ENCODE results near the gene RUNX2.

The RUNX2 gene

DNA sequence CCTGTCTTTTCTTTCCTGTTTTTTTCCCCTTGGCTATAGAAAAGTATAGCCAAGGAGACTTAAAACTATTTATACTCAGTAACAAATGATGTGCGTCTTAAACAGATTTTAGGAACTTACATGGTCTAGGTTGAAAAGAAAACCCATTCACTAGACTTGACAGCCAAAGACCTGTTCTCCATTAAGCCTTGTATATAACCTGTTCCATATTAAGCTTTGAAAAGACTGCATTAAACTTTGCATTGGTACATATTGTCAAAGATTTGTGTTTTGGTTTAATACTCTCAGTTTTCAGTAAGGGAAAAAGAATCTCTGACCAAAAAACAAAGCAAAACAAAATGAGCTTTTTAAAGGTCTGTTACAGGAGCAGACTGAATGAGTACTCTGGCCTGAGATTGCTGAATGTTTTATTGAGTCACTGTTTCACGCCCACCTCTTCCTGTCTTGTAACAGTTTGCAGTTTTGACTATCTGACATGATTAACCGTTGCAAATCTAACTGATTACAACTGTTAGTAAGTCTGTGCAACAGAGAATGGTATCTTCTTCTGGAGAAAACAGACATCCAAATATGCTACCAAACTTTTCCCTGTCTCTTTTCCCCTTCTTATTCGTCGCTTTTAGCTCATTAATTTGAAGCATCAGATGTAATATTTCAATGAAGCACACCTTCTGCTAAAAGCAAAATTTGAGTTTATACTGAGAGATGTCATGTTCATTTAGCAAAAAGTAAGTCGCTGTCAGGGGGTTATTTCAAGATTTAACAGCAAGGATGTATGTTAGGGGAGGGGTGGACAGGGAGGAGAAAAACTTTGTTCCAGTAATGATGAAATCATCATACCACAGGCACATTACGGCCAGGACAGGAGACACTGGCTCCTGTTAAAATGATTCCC lies 108.7 kb downstream of the RUNX2 start:
- TF ChIP-seq KLF10 (tag by site-specific recombination; IDR thresholded peaks at IDR 0.05) (no peak), ZNF350 (tag by site-specific recombination; IDR thresholded peaks at IDR 0.05) (no peak), ZNF544 (tag by site-specific recombination; IDR thresholded peaks at IDR 0.05) (no peak), SP7 (tag by site-specific recombination; IDR thresholded peaks at IDR 0.05) (peak; percentile 43), KLF9 (tag by site-specific recombination; IDR thresholded peaks at IDR 0.05; ENCODE audit: low read depth) (peak; percentile 32; the same call in 1 of the 2 replicates), ZFHX2 (tag by site-specific recombination; conservative IDR thresholded peaks at IDR 0.05) (peak; percentile 70), OSR2 (tag by site-specific recombination; IDR thresholded peaks at IDR 0.05) (no peak), ZNF626 (tag by site-specific recombination; IDR thresholded peaks at IDR 0.05) (no peak), EGR2 (tag by site-specific recombination; IDR thresholded peaks at IDR 0.05; ENCODE audit: low read depth) (peak; percentile 43; the same call in 1 of the 2 replicates), KLF7 (tag by site-specific recombination; IDR thresholded peaks at IDR 0.05; ENCODE audit: borderline replicate concordance) (no peak)
- Histone ChIP-seq H3K27ac (ENCODE audit: extremely low read depth, low read depth, low read length) (no peak overlapping the region), H3K9me3 (ENCODE audit: control insufficient read depth, insufficient read depth, low read depth, low read length) (no peaks in the 10 kb centered on the region), H3K4me3 (ENCODE audit: low read depth, low read length) (no peak overlapping the region), H3K4me1 (ENCODE audit: control insufficient read depth, insufficient read depth, low read length) (peaks cover 19% of the 10 kb centered on the region), H3K36me3 (ENCODE audit: control insufficient read depth in 2 of 2, insufficient read depth in 1 of 2, low read length in 2 of 2) (peaks cover 0 to 3% of the 10 kb centered on the region in 2 experiments; a peak in 1 of 3 replicates)
- ChIA-PET POLR2A (no interaction called here), CTCF (interaction anchor here (0.5 to 1.0 kb wide), 2 partner anchors 15 to 1339 kb away, joined by 3 to 4 read pairs; no protein-coding TSS in a partner anchor)

DNA sequence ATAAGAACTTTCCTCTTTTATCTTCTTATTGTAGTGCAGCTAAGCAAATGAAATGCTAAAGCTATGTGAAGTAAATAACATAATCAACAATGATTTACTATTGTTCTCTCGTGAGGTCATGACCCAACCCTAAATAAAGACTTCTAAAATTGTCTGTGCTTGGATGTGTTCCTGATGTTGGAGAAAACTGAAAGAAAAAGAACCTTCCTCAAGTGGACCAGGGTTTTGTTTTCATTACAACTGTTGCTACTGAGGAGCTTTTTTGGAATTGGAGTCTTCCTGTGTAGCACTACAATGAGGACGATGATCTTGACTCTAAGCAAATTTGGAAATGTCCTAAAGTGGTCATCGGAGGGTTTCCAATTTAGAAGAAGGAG lies 109.3 kb downstream of the RUNX2 start:
- CTCF ChIA-PET: interaction anchor here (1.0 kb wide), 1 partner anchor 15 kb away, joined by 3 read pairs; no protein-coding TSS in a partner anchor
- Histone ChIP-seq H3K27ac (ENCODE audit: extremely low read depth, low read depth, low read length) (no peak overlapping the region), H3K4me3 (ENCODE audit: low read depth, low read length) (no peak overlapping the region), H3K9me3 (ENCODE audit: control insufficient read depth, insufficient read depth, low read depth, low read length) (no peaks in the 10 kb centered on the region), H3K4me1 (ENCODE audit: control insufficient read depth, insufficient read depth, low read length) (peaks cover 19% of the 10 kb centered on the region), H3K36me3 (ENCODE audit: control insufficient read depth in 2 of 2, insufficient read depth in 1 of 2, low read length in 2 of 2) (peaks cover 0 to 3% of the 10 kb centered on the region in 2 experiments; a peak in 1 of 3 replicates)
- POLR2A ChIA-PET: no interaction called here
- TF ChIP-seq ZNF514 (tag by site-specific recombination; IDR thresholded peaks at IDR 0.05): no peak
- no peak for TF ChIP-seq BCL11A (tag by site-specific recombination; IDR thresholded peaks at IDR 0.05; ENCODE audit: low read depth)
- TF ChIP-seq SCRT2 (tag by site-specific recombination; IDR thresholded peaks at IDR 0.05): peak; percentile 29; the same call in 1 of the 2 replicates

- H3K36me3 ChIP-seq (ENCODE audit: control insufficient read depth in 2 of 2, insufficient read depth in 1 of 2, low read length in 2 of 2): peaks cover 0 to 3% of the 10 kb centered on the region in 2 experiments; a peak in 1 of 3 replicates
- no peak for TF ChIP-seq ZFP41 (tag by site-specific recombination; IDR thresholded peaks at IDR 0.05; ENCODE audit: borderline replicate concordance)
- TF ChIP-seq ZNF585B (tag by site-specific recombination; IDR thresholded peaks at IDR 0.05): no peak
- TF ChIP-seq ZNF623 (tag by site-specific recombination; IDR thresholded peaks at IDR 0.05): no peak
- TF ChIP-seq ZNF391 (tag by site-specific recombination; IDR thresholded peaks at IDR 0.05; ENCODE audit: borderline replicate concordance, low read depth): no peak
- TF ChIP-seq, protein P1, sequence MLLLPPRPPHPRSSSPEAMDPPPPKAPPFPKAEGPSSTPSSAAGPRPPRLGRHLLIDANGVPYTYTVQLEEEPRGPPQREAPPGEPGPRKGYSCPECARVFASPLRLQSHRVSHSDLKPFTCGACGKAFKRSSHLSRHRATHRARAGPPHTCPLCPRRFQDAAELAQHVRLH (tag by site-specific recombination; IDR thresholded peaks at IDR 0.05): no peak
- TF ChIP-seq ZNF16 (tag by site-specific recombination; IDR thresholded peaks at IDR 0.05; ENCODE audit: low read depth): no peak
- TF ChIP-seq ZNF426 (tag by site-specific recombination; IDR thresholded peaks at IDR 0.05): no peak
- no peak for TF ChIP-seq ZNF624 (tag by site-specific recombination; IDR thresholded peaks at IDR 0.05)
- TF ChIP-seq ZNF747 (tag by site-specific recombination; IDR thresholded peaks at IDR 0.05): no peak
- no peak for TF ChIP-seq ZNF221 (tag by site-specific recombination; IDR thresholded peaks at IDR 0.05; ENCODE audit: borderline replicate concordance)
- TF ChIP-seq SALL2 (tag by site-specific recombination; IDR thresholded peaks at IDR 0.05; ENCODE audit: borderline replicate concordance): no peak
- TF ChIP-seq ZNF404 (tag by site-specific recombination; IDR thresholded peaks at IDR 0.05): no peak
- TF ChIP-seq, protein P2, sequence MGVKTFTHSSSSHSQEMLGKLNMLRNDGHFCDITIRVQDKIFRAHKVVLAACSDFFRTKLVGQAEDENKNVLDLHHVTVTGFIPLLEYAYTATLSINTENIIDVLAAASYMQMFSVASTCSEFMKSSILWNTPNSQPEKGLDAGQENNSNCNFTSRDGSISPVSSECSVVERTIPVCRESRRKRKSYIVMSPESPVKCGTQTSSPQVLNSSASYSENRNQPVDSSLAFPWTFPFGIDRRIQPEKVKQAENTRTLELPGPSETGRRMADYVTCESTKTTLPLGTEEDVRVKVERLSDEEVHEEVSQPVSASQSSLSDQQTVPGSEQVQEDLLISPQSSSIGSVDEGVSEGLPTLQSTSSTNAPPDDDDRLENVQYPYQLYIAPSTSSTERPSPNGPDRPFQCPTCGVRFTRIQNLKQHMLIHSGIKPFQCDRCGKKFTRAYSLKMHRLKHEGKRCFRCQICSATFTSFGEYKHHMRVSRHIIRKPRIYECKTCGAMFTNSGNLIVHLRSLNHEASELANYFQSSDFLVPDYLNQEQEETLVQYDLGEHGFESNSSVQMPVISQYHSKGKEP (tag by site-specific recombination; IDR thresholded peaks at IDR 0.05): no peak
- no peak for TF ChIP-seq ZNF433 (tag by site-specific recombination; IDR thresholded peaks at IDR 0.05; ENCODE audit: low read depth)
- no peak for TF ChIP-seq SCRT1 (tag by site-specific recombination; IDR thresholded peaks at IDR 0.05; ENCODE audit: borderline replicate concordance)
- TF ChIP-seq ZNF302 (tag by site-specific recombination; IDR thresholded peaks at IDR 0.05; ENCODE audit: low read depth): no peak
- POLR2A ChIA-PET: no interaction called here
- H3K9me3 ChIP-seq (ENCODE audit: control insufficient read depth, insufficient read depth, low read depth, low read length): no peaks in the 10 kb centered on the region
- peaks cover 12% of the 10 kb centered on the region for H3K4me1 ChIP-seq (ENCODE audit: control insufficient read depth, insufficient read depth, low read length)
- CTCF ChIA-PET: no interaction called here
- H3K27ac ChIP-seq (ENCODE audit: extremely low read depth, low read depth, low read length): no peak overlapping the region
- H3K4me3 ChIP-seq (ENCODE audit: low read depth, low read length): no peak overlapping the region
These were observed 110.0 kb downstream of the RUNX2 start for GRCh38 chr6:45438151-45438550.
